Loucy (cell line): ENCODE measurements around the gene TSFM.

Source experiments
- H2AFZ ChIP-seq: fragments of 200-600 bp; sonication (generic); 2 replicates; pipeline ENCODE4 v1.6.0; 2016; ENCODE audit warnings: antibody characterized with exemption, mild to moderate bottlenecking, low read length, moderate library complexity
- H3F3A ChIP-seq: fragments of 200-600 bp; 2 replicates; pipeline ENCODE4 v1.6.0; 2016; ENCODE audit warnings: antibody characterized with exemption, low read depth, mild to moderate bottlenecking
- H3K27me3 ChIP-seq: fragments of 200-600 bp; sonication (generic); 2 replicates; pipeline ENCODE4 v1.6.1; 2014; ENCODE audit warnings: low read length, mild to moderate bottlenecking; ENCODE audit not compliant: insufficient read depth, poor library complexity, severe bottlenecking
- H3K36me3 ChIP-seq: fragments of 200-600 bp; sonication (generic); 2 replicates; pipeline ENCODE4 v1.6.1; 2016; ENCODE audit warnings: low read length; ENCODE audit not compliant: insufficient read depth
- H3K4me1 ChIP-seq: fragments of 200-600 bp; sonication (generic); 2 replicates; pipeline ENCODE4 v1.5.1; 2014; ENCODE audit warnings: low read length, mild to moderate bottlenecking; ENCODE audit not compliant: insufficient read depth, poor library complexity, severe bottlenecking
- H3K4me2 ChIP-seq: fragments of 200-600 bp; sonication (generic); 2 replicates; pipeline ENCODE4 v1.6.0; 2014; ENCODE audit warnings: antibody characterized with exemption, low read length, low read depth, mild to moderate bottlenecking; ENCODE audit not compliant: poor library complexity, severe bottlenecking
- H3K4me3 ChIP-seq: fragments of 200-600 bp; sonication (generic); 2 replicates; pipeline ENCODE4 v1.5.1; 2014; ENCODE audit warnings: low read length, mild to moderate bottlenecking, mixed read lengths; ENCODE audit not compliant: poor library complexity, severe bottlenecking
- H3K79me2 ChIP-seq: fragments of 200-600 bp; sonication (generic); 2 replicates; pipeline ENCODE4 v1.6.1; 2014; ENCODE audit warnings: low read length; ENCODE audit not compliant: insufficient read depth
- H3K9ac ChIP-seq: fragments of 200-600 bp; sonication (generic); 2 replicates; pipeline ENCODE4 v1.6.0; 2014; ENCODE audit warnings: mild to moderate bottlenecking, low read depth, low read length, moderate library complexity; ENCODE audit not compliant: poor library complexity, severe bottlenecking
- H3K9me2 ChIP-seq: fragments of 200-600 bp; sonication (generic); replicated peaks from 2 replicates; pipeline ENCODE4 v1.6.1; 2016; ENCODE audit warnings: low read depth, low read length, mixed read lengths
- H3K9me3 ChIP-seq: fragments of 200-600 bp; sonication (generic); 2 replicates; pipeline ENCODE4 v1.6.1; 2014; ENCODE audit warnings: mild to moderate bottlenecking, antibody characterized with exemption, low read length, low read depth; ENCODE audit not compliant: insufficient read depth
- H4K20me1 ChIP-seq: fragments of 200-600 bp; sonication (generic); 2 replicates; pipeline ENCODE4 v1.6.0; 2014; ENCODE audit warnings: antibody characterized with exemption, low read length, mild to moderate bottlenecking; ENCODE audit not compliant: insufficient read depth, poor library complexity, severe bottlenecking
- EZH2phosphoT487 ChIP-seq: fragments of 200-600 bp; IDR thresholded peaks from 2 replicates; pipeline ENCODE4 v1.6.1; 2018; ENCODE audit warnings: antibody characterized with exemption, mild to moderate bottlenecking, moderate library complexity, borderline replicate concordance
- TF ChIP-seq, protein P1 (sequence below): fragments of 200-600 bp; sonication (generic); conservative IDR thresholded peaks from 2 replicates; pipeline ENCODE4 v1.5.1; 2014; ENCODE audit warnings: mild to moderate bottlenecking, antibody characterized with exemption, low read length

Gene TSFM

GRCh38 chr12:57834086-57834876 is 51.7 kb downstream of the TSFM start:
- Histone ChIP-seq H3F3A (peaks cover 6% of the 10 kb centered on the region), H3K4me1 (peaks cover 69% of the 10 kb centered on the region), H3K9ac (peak overlapping the region; percentile 31), H3K36me3 (peaks cover 4% of the 10 kb centered on the region; the same call in 1 of the 2 replicates), H3K79me2 (peaks cover 96% of the 10 kb centered on the region), H3K9me2 (no peaks in the 10 kb centered on the region), H2AFZ (no peak overlapping the region), H3K4me2 (peak overlapping the region; percentile 18), H3K27me3 (no peaks in the 10 kb centered on the region), H3K4me3 (no peak overlapping the region), H3K9me3 (no peaks in the 10 kb centered on the region), H4K20me1 (peaks cover 43% of the 10 kb centered on the region)
- TF ChIP-seq, protein P1, sequence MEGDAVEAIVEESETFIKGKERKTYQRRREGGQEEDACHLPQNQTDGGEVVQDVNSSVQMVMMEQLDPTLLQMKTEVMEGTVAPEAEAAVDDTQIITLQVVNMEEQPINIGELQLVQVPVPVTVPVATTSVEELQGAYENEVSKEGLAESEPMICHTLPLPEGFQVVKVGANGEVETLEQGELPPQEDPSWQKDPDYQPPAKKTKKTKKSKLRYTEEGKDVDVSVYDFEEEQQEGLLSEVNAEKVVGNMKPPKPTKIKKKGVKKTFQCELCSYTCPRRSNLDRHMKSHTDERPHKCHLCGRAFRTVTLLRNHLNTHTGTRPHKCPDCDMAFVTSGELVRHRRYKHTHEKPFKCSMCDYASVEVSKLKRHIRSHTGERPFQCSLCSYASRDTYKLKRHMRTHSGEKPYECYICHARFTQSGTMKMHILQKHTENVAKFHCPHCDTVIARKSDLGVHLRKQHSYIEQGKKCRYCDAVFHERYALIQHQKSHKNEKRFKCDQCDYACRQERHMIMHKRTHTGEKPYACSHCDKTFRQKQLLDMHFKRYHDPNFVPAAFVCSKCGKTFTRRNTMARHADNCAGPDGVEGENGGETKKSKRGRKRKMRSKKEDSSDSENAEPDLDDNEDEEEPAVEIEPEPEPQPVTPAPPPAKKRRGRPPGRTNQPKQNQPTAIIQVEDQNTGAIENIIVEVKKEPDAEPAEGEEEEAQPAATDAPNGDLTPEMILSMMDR, result no peak
- no peak for TF ChIP-seq EZH2phosphoT487

GRCh38 chr12:57835366-57836288 is 53.0 kb downstream of the TSFM start:
- Histone ChIP-seq H3K9me3 (no peaks in the 10 kb centered on the region), H3K4me1 (peaks cover 80% of the 10 kb centered on the region), H4K20me1 (peaks cover 54% of the 10 kb centered on the region), H3K4me3 (peak overlapping the region; percentile 71), H3K79me2 (peaks cover 96% of the 10 kb centered on the region), H3K27me3 (no peaks in the 10 kb centered on the region), H3K9ac (peak overlapping the region; percentile 76), H2AFZ (no peak overlapping the region), H3K36me3 (no peaks in the 10 kb centered on the region), H3K9me2 (no peaks in the 10 kb centered on the region), H3F3A (peaks cover 6% of the 10 kb centered on the region), H3K4me2 (peak overlapping the region; percentile 86)
- TF ChIP-seq, protein P1, result no peak
- TF ChIP-seq EZH2phosphoT487, result no peak

DNA sequence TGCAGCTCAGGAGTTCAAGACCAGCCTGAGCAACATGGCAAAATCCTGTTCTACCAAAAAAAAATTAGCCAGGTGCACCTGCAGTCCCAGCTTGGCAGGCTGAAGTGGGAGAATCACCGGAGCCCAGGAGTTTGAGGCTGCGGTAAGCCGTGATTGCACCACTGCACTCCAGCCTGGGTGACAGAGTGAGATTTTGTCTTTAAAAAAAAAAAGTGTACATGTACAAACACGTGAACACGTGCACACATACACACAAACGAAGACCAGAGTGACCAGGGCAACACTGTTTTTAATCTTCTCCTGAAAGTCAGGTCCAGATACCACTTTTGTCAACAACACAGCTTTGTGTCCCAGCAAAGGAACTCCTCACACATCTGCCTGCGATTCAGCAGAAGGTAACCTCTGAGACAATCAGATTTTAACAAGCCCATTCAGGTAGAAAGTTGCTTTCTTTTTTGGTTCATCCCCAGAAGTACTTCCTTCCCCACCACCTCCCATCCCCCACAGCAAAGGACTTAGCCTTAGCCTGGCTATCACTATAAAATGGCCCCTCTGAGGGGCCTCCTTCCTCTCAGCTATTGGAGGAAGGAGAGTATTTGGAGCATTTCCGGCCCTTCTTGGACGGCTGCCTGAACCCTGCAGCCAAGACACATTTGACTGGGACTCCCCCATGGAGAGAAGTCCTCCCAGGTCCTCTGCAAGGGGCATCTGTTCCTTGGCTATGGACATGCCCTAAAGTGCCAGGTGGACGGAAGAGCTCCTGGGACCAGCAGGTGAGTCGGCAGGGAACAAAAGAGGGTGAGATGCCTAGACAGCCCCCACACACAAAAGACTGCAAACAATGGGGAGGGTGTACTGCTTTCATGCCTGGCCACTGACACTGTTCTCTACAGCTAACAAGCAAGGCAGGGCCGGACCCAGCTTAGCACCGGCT is 54.1 kb downstream of the TSFM start:
- Histone ChIP-seq H2AFZ (no peak overlapping the region), H3K27me3 (no peaks in the 10 kb centered on the region), H3K79me2 (peaks cover 96% of the 10 kb centered on the region), H3K9me2 (no peaks in the 10 kb centered on the region), H3K36me3 (no peaks in the 10 kb centered on the region), H3K4me2 (peak overlapping the region; percentile 86), H3K9ac (peak overlapping the region; percentile 76), H4K20me1 (peaks cover 59% of the 10 kb centered on the region), H3K4me3 (peak overlapping the region; percentile 71), H3F3A (peaks cover 6% of the 10 kb centered on the region), H3K4me1 (peaks cover 85% of the 10 kb centered on the region), H3K9me3 (no peaks in the 10 kb centered on the region)
- TF ChIP-seq EZH2phosphoT487, result no peak
- TF ChIP-seq, protein P1, result no peak
